Heart left ventricle (tissue), 16 donors: Measurements from ENCODE around the gene NPR2. TPM values are rescaled to one million over a fixed set of nuclear protein-coding genes. Genes with fewer than 3 reads are reported as not detected.

Source experiments
- ATAC-seq, 4 donors: fragments of 200-7000 bp; cut with Tn5 transposase; one replicate each; pipeline ENCODE4 v1.9.1; 2020 to 2022; ENCODE audit warnings: moderate library complexity in 4 of 4, mild to moderate bottlenecking in 3 of 4, moderate number of reproducible peaks in 1 of 4
- DNase-seq, 5 donors: peaks; one replicate each; pipeline ENCODE4 v3.0.0-alpha.2; 2020
- H3K27ac ChIP-seq, 12 donors: fragments of 200-600 bp; sonication (generic) in 4 of 12; one replicate each; pipeline versions ENCODE4 v1.5.0 to v1.8.0; 2016 to 2022; ENCODE audit warnings: mild to moderate bottlenecking in 2 of 12
- H3K27me3 ChIP-seq, 9 donors: fragments of 200-600 bp; sonication (generic) in 2 of 9; one replicate each; pipeline versions ENCODE4 v1.5.1 to v1.8.0; 2016 to 2022; ENCODE audit warnings: mild to moderate bottlenecking in 3 of 9
- H3K36me3 ChIP-seq, 9 donors: fragments of 200-600 bp; sonication (generic) in 2 of 9; one replicate each; pipeline versions ENCODE4 v1.5.0 to v1.8.0; 2018 to 2022; ENCODE audit warnings: mild to moderate bottlenecking in 2 of 9
- H3K4me1 ChIP-seq, 12 donors: fragments of 200-600 bp; sonication (generic) in 4 of 12; one replicate each; pipeline versions ENCODE4 v1.5.0 to v1.8.0; 2016 to 2022; ENCODE audit warnings: mild to moderate bottlenecking in 3 of 12
- H3K4me3 ChIP-seq, 12 donors: fragments of 200-600 bp; sonication (generic) in 4 of 12; one replicate each; pipeline versions ENCODE4 v1.5.0 to v1.8.0; 2017 to 2022; ENCODE audit warnings: mild to moderate bottlenecking in 9 of 12, moderate library complexity in 4 of 12
- H3K9me3 ChIP-seq, 12 donors: fragments of 200-600 bp; sonication (generic) in 4 of 12; one replicate each; pipeline versions ENCODE4 v1.5.0 to v1.8.0; 2016 to 2022; ENCODE audit warnings: mild to moderate bottlenecking in 1 of 12
- POLR2A ChIP-seq, 2 donors: fragments of 450-650 bp; IDR thresholded peaks; one replicate each; pipeline ENCODE4 v1.6.1; 2017; ENCODE audit warnings: antibody characterized with exemption in 2 of 2, mild to moderate bottlenecking in 2 of 2, moderate library complexity in 2 of 2
- WGBS, 4 donors: extraction: QIAGEN DNeasy Blood & Tissue Kit in 2 of 4; methylation state at CpG; one replicate each; pipeline versions ENCODE4 v1.1.5 to v1.1.7; 2013 to 2018; 5-methylcytosine and 5-hydroxymethylcytosine counted together
- intact Hi-C, 10 donors: fragments of 100-400 bp; cut with DNase I; formaldehyde crosslinking; loops; one replicate each; pipeline versions ENCODE4 v1.11.1 to v1.14.2; 2022
- polyA plus RNA-seq, 2 donors: library from polyadenylated mRNA; stranded (reverse); fragments of 200-250 nt; gene quantifications; one replicate each; pipeline ENCODE4 v1.2.3, GENCODE V29; 2013
- total RNA-seq, 9 donors: library from RNA; depleted of rRNA in 2 of 9; stranded (reverse); fragments of >200 nt in 2 of 9; fragmentation: NEBNext Ultra II Directional in 3 of 9; extraction: Animal tissue kit (Norgen Biotek cat#: 25700) in 3 of 9; gene quantifications; one replicate each; pipeline versions ENCODE4 v1.1.0 to v1.2.4, GENCODE V29; 2016 to 2023
- TF ChIP-seq, protein P1 (sequence below), 12 donors: fragments of 200-600 bp; sonication (generic) in 4 of 12; IDR thresholded peaks; one replicate each; pipeline versions ENCODE4 v1.5.0 to v1.8.0; 2018 to 2022; ENCODE audit warnings: antibody characterized with exemption in 12 of 12, mild to moderate bottlenecking in 5 of 12
- donor health status: ischemic (EF 13 %, LVEDD 7.1; RV severe dilation, severe dysfunction).
- donor health status: healthy with polysubstance abuse.
- donor health status: DM: no; HTN: yes; CAD: no.
- donor health status: DM: no; HTN: no; CAD: no.
- donor health status: ischemic (EF 25% LVEDD 6.9; RV normal size, moderate dysfunction).
- donor health status: ischemic (EF 25% LVEDD 5.7; RV mildly dilated, moderate dysfunction).
- donor health status: healthy.
- donor health status: DM: yes; HTN: yes; CAD: no.
- donor health status: ischemic (EF 35%, LVEDD 5.7; RV mildly dilated, moderate dysfunction).
- donor health status: nonischemic (EF 11% LVEDD 7.7; RV severe dilation, severe dysfunction).
- donor health status: DM: yes; HTN: yes; CAD: no.
- donor health status: PGD.
- donor health status: ischemic (EF 29% LVEDD 5.4; RV normal size, mild dysfunction).
- donor health status: nonischemic (EF 23%, LVEDD 6.1; RV moderate dilation, normal function).

Gene NPR2
- total and polyA plus RNA-seq, 11 donors: 10.2 to 36.4 (median 22.9) TPM

DNA sequence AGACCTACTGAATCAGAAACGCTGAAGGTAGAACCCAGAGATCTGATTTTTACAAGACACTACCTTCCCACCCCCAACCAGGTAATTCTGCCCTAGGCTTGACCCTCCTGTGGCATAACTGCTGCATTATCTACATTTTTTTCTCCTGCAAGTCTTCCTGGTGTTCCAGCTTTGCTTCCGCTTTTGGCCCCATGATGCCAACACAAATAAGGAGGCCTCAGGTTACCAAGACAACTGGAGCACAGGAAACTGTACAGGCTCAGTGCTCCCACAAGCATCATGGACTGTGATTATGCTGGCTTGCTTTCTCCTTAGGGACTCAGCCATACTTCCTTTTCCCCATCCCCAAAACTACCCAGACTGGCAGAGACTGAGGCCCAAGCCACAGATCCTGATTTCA lies 30.7 kb upstream of the NPR2 start:
- WGBS, 4 donors: 69 to 78% (median 76%) methylated on average over 2 of the region's 2 CpGs
- DNase-seq (no peak), ATAC-seq (no peak)
- no peaks in the 10 kb centered on the region for H3K9me3 ChIP-seq
- peaks cover 0 to 38% (median 25%) of the 10 kb centered on the region in 12 donors for H3K4me1 ChIP-seq
- no peak overlapping the region for H3K4me3 ChIP-seq
- intact Hi-C loops: no loop called here
- no peak for TF ChIP-seq POLR2A (IDR thresholded peaks at IDR 0.05)
- TF ChIP-seq, protein P1, sequence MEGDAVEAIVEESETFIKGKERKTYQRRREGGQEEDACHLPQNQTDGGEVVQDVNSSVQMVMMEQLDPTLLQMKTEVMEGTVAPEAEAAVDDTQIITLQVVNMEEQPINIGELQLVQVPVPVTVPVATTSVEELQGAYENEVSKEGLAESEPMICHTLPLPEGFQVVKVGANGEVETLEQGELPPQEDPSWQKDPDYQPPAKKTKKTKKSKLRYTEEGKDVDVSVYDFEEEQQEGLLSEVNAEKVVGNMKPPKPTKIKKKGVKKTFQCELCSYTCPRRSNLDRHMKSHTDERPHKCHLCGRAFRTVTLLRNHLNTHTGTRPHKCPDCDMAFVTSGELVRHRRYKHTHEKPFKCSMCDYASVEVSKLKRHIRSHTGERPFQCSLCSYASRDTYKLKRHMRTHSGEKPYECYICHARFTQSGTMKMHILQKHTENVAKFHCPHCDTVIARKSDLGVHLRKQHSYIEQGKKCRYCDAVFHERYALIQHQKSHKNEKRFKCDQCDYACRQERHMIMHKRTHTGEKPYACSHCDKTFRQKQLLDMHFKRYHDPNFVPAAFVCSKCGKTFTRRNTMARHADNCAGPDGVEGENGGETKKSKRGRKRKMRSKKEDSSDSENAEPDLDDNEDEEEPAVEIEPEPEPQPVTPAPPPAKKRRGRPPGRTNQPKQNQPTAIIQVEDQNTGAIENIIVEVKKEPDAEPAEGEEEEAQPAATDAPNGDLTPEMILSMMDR (IDR thresholded peaks at IDR 0.05): no peak
- no peak overlapping the region for H3K27ac ChIP-seq
- H3K36me3 ChIP-seq: peaks cover 0 to under 1% (median 0%) of the 10 kb centered on the region in 9 donors
- H3K27me3 ChIP-seq: no peaks in the 10 kb centered on the region

- intact Hi-C loops: no loop called here
- 89 to 94% (median 93%) methylated on average over 2 of the region's 2 CpGs for WGBS, 4 donors
- no peak for DNase-seq
- H3K4me1 ChIP-seq: peaks cover 0 to 18% (median 9%) of the 10 kb centered on the region in 12 donors
- no peak overlapping the region for H3K4me3 ChIP-seq
- H3K36me3 ChIP-seq: no peaks in the 10 kb centered on the region
- no peak overlapping the region for H3K27ac ChIP-seq
- no peaks in the 10 kb centered on the region for H3K9me3 ChIP-seq
- ATAC-seq: no peak
- no peaks in the 10 kb centered on the region for H3K27me3 ChIP-seq
- no peak for TF ChIP-seq POLR2A (IDR thresholded peaks at IDR 0.05)
- TF ChIP-seq, protein P1 (IDR thresholded peaks at IDR 0.05): no peak
Observed at GRCh38 chr9:35763181-35763580, 28.2 kb upstream of the NPR2 start.

- DNase-seq (no peak), ATAC-seq (no peak)
- Histone ChIP-seq H3K27ac (no peak overlapping the region), H3K4me1 (peaks cover 0 to 12% (median 3%) of the 10 kb centered on the region in 12 donors), H3K4me3 (no peak overlapping the region), H3K36me3 (no peaks in the 10 kb centered on the region), H3K27me3 (no peaks in the 10 kb centered on the region), H3K9me3 (no peaks in the 10 kb centered on the region)
- intact Hi-C loops: no loop called here
- WGBS, 4 donors: 92 to 100% (median 100%) methylated on average over 1 of the region's 1 CpG
- TF ChIP-seq, protein P1 (IDR thresholded peaks at IDR 0.05): no peak
- no peak for TF ChIP-seq POLR2A (IDR thresholded peaks at IDR 0.05)
Observed at GRCh38 chr9:35763803-35764202, 27.6 kb upstream of the NPR2 start.

DNA sequence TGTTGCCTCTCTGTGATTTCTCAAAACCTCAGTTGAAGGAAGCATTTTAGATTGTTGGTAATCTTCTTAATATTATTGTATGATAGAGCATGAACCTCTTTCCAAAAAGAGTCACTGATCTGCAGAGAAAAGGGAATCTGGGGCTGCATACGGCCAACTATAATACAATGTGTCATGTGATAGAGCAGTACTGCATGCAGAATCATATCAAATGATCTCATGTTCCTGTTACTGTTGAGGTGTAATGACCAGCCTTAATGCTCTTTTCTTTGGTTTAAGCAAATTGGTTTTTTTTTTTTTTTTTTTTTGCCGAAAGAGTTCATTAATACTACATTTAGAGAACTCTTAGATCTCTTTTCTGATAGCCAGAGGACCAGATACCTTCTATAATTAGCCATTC lies 24.4 kb upstream of the NPR2 start:
- ATAC-seq: no peak
- Histone ChIP-seq H3K36me3 (no peaks in the 10 kb centered on the region), H3K9me3 (no peaks in the 10 kb centered on the region), H3K27ac (no peak overlapping the region), H3K4me1 (peaks cover 5 to 22% (median 16%) of the 10 kb centered on the region in 12 donors), H3K27me3 (no peaks in the 10 kb centered on the region), H3K4me3 (no peak overlapping the region)
- DNase-seq: no peak
- TF ChIP-seq POLR2A (IDR thresholded peaks at IDR 0.05): no peak
- TF ChIP-seq, protein P1 (IDR thresholded peaks at IDR 0.05): no peak
- 84 to 91% (median 89%) methylated on average over 2 of the region's 2 CpGs for WGBS, 4 donors
- intact Hi-C loops: no loop called here
